Lower leg skin (tissue), 4 donors: ENCODE data around the gene PCDHB15. TPM values are rescaled to one million over a fixed set of nuclear protein-coding genes. Genes with fewer than 3 reads are reported as not detected.
"Not testable (repeated sequence)": the region's sequence is repeated elsewhere in the genome, so short reads cannot be mapped to it uniquely, and the experiment has no call there.

Experiments
- DNase-seq, 2 donors: peaks; one replicate each; pipeline ENCODE4 v3.0.0-alpha.2; 2019; ENCODE audit warnings: low spot score in 2 of 2
- H3K4me3 ChIP-seq: fragments of 200-600 bp; sonication (generic); 2 replicates; pipeline ENCODE4 v1.5.1; 2017; ENCODE audit warnings: mild to moderate bottlenecking, low read depth; ENCODE audit not compliant: poor library complexity, severe bottlenecking
- CTCF ChIP-seq, 3 donors: fragments of 450-650 bp; IDR thresholded peaks; one replicate each; pipeline ENCODE4 v1.5.1; 2016; ENCODE audit warnings: antibody characterized with exemption in 3 of 3, mild to moderate bottlenecking in 3 of 3, moderate library complexity in 2 of 3
- POLR2A ChIP-seq, 2 donors: fragments of 450-650 bp; IDR thresholded peaks; one replicate each; pipeline ENCODE4 v1.6.1; 2016 to 2017; ENCODE audit warnings: antibody characterized with exemption in 2 of 2, mild to moderate bottlenecking in 1 of 2, moderate library complexity in 1 of 2
- WGBS, 2 donors: methylation state at CpG; one replicate each; pipeline ENCODE4 v1.1.5; 2018; 5-methylcytosine and 5-hydroxymethylcytosine counted together
- intact Hi-C: fragments of 100-400 bp; cut with DNase I; formaldehyde crosslinking; loops from one replicate; pipeline ENCODE4 v1.15.0; 2023; ENCODE audit warnings: low total_unique reads
- total RNA-seq, 4 donors: library from RNA; depleted of rRNA; stranded (reverse); fragments of >200 nt; gene quantifications; one replicate each; pipeline ENCODE4 v1.1.0, GENCODE V29; 2016

Gene PCDHB15
- total RNA-seq, 4 donors from 2014 or later: 0.46 to 2.0 (median 1.4) TPM

- intact Hi-C loops, H3K4me3 ChIP-seq, DNase-seq: not testable (repeated sequence)
- WGBS, 2 donors: 31 to 37% methylated on average over 4 to 35 of the region's 40 CpGs
Measured at GRCh38 chr5:141215504-141215903, 29.7 kb upstream of the PCDHB15 start.

GRCh38 chr5:141216035-141216434, 29.2 kb upstream of the PCDHB15 start:
- DNase-seq, H3K4me3 ChIP-seq, intact Hi-C loops: not testable (repeated sequence)
- WGBS, 2 donors: 35 to 40% methylated on average over 10 to 16 of the region's 26 CpGs

- TF ChIP-seq POLR2A (IDR thresholded peaks at IDR 0.05) (no peak), CTCF (IDR thresholded peaks at IDR 0.05) (no peak)
- no peak for DNase-seq
- WGBS, 2 donors: 28 to 29% methylated on average over 15 of the region's 15 CpGs
- no peak within 1 kb of the TSS for H3K4me3 ChIP-seq
- intact Hi-C loops: no loop called here
Measured at GRCh38 chr5:141223112-141223783, 21.9 kb upstream of the PCDHB15 start, which contains the start of gene PCDHB14. Gene PCDHB14, plus strand, starts transcription at chr5:141223343. Its CDS starts 163 bp downstream, at chr5:141223506.

GRCh38 chr5:141224844-141225243, 20.4 kb upstream of the PCDHB15 start:
- H3K4me3 ChIP-seq, intact Hi-C loops, DNase-seq: not testable (repeated sequence)
- 20 to 31% methylated on average over 15 to 19 of the region's 40 CpGs for WGBS, 2 donors

- 37 to 38% methylated on average over 20 to 30 of the region's 30 CpGs for WGBS, 2 donors
- H3K4me3 ChIP-seq, DNase-seq, intact Hi-C loops: not testable (repeated sequence)
Measured at GRCh38 chr5:141225421-141225820, 19.8 kb upstream of the PCDHB15 start.

GRCh38 chr5:141234109-141234667, 11.0 kb upstream of the PCDHB15 start:
- no peak for DNase-seq
- H3K4me3 ChIP-seq: no peak overlapping the region
- intact Hi-C loops: no loop called here

GRCh38 chr5:141235922-141236321, 9.3 kb upstream of the PCDHB15 start:
- intact Hi-C loops, H3K4me3 ChIP-seq, DNase-seq: not testable (repeated sequence)
- 21 to 32% methylated on average over 23 to 37 of the region's 40 CpGs for WGBS, 2 donors

More at GRCh38 chr5:141234109-141234667, 11.0 kb upstream of the PCDHB15 start:
- no peak for TF ChIP-seq POLR2A (IDR thresholded peaks at IDR 0.05)
- TF ChIP-seq CTCF (IDR thresholded peaks at IDR 0.05): no peak
- WGBS, 2 donors: 8 to 10% methylated on average over 15 of the region's 15 CpGs

GRCh38 chr5:141236516-141237313, 8.5 kb upstream of the PCDHB15 start:
- no peak for DNase-seq
- no peak overlapping the region for H3K4me3 ChIP-seq
- TF ChIP-seq CTCF (IDR thresholded peaks at IDR 0.05) (no peak), POLR2A (IDR thresholded peaks at IDR 0.05) (no peak)
- intact Hi-C loops: no loop called here
- WGBS, 2 donors: 16 to 25% methylated on average over 22 to 32 of the region's 32 CpGs
